Osteocyte (in vitro differentiated cells): ENCODE data around the gene ACSL5. TPM values are rescaled to one million over a fixed set of nuclear protein-coding genes. Genes with fewer than 3 reads are reported as not detected.
A peak's percentile ranks its signal among the peaks of the same experiment; 100 is the strongest.
"Not testable (repeated sequence)": the region's sequence is repeated elsewhere in the genome, so short reads cannot be mapped to it uniquely, and the experiment has no call there.

Experiments
- DNase-seq: peaks from one replicate; pipeline ENCODE4 v3.0.0; 2021; ENCODE audit warnings: mixed read lengths; ENCODE audit not compliant: unreplicated experiment; ENCODE audit errors: extremely low spot score
- H3K27ac Mint-ChIP-seq: one replicate; pipeline ENCODE4 v1.8.0; 2021; ENCODE audit warnings: mild to moderate bottlenecking, mixed read lengths; ENCODE audit not compliant: unreplicated experiment
- H3K27me3 Mint-ChIP-seq: one replicate; pipeline ENCODE4 v1.8.0; 2021; ENCODE audit warnings: mixed read lengths; ENCODE audit not compliant: unreplicated experiment
- H3K36me3 Mint-ChIP-seq: one replicate; pipeline ENCODE4 v1.8.0; 2021; ENCODE audit warnings: mixed read lengths; ENCODE audit not compliant: unreplicated experiment
- H3K4me1 Mint-ChIP-seq: one replicate; pipeline ENCODE4 v1.8.0; 2021; ENCODE audit warnings: mixed read lengths; ENCODE audit not compliant: unreplicated experiment
- H3K4me3 Mint-ChIP-seq: one replicate; pipeline ENCODE4 v1.8.0; 2021; ENCODE audit warnings: mild to moderate bottlenecking, moderate library complexity, mixed read lengths; ENCODE audit not compliant: unreplicated experiment
- H3K9me3 Mint-ChIP-seq: one replicate; pipeline ENCODE4 v1.8.0; 2021; ENCODE audit warnings: mixed read lengths; ENCODE audit not compliant: unreplicated experiment
- total RNA-seq: library from RNA; stranded (reverse); gene quantifications from 2 replicates; pipeline ENCODE4 v1.2.1, GENCODE V29; 2021
- TF ChIP-seq, protein P1 (sequence below): fragments of 200-600 bp; sonication (generic); IDR thresholded peaks from 2 replicates; pipeline ENCODE4 v1.5.0; 2021; ENCODE audit warnings: antibody characterized with exemption, mild to moderate bottlenecking, moderate library complexity

The ACSL5 gene
- total RNA-seq, 1 donor from 2014 or later = 0.46 TPM

- Mint-ChIP-seq H3K27ac (no peak overlapping the region), H3K4me3 (no peak overlapping the region), H3K27me3 (no peaks in the 10 kb centered on the region), H3K4me1 (no peaks in the 10 kb centered on the region), H3K9me3 (no peaks in the 10 kb centered on the region), H3K36me3 (peaks cover 17% of the 10 kb centered on the region)
- DNase-seq = no peak
- TF ChIP-seq, protein P1, sequence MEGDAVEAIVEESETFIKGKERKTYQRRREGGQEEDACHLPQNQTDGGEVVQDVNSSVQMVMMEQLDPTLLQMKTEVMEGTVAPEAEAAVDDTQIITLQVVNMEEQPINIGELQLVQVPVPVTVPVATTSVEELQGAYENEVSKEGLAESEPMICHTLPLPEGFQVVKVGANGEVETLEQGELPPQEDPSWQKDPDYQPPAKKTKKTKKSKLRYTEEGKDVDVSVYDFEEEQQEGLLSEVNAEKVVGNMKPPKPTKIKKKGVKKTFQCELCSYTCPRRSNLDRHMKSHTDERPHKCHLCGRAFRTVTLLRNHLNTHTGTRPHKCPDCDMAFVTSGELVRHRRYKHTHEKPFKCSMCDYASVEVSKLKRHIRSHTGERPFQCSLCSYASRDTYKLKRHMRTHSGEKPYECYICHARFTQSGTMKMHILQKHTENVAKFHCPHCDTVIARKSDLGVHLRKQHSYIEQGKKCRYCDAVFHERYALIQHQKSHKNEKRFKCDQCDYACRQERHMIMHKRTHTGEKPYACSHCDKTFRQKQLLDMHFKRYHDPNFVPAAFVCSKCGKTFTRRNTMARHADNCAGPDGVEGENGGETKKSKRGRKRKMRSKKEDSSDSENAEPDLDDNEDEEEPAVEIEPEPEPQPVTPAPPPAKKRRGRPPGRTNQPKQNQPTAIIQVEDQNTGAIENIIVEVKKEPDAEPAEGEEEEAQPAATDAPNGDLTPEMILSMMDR = no peak
Measured at GRCh38 chr10:112460366-112460765, 86.5 kb downstream of the ACSL5 start.

DNA sequence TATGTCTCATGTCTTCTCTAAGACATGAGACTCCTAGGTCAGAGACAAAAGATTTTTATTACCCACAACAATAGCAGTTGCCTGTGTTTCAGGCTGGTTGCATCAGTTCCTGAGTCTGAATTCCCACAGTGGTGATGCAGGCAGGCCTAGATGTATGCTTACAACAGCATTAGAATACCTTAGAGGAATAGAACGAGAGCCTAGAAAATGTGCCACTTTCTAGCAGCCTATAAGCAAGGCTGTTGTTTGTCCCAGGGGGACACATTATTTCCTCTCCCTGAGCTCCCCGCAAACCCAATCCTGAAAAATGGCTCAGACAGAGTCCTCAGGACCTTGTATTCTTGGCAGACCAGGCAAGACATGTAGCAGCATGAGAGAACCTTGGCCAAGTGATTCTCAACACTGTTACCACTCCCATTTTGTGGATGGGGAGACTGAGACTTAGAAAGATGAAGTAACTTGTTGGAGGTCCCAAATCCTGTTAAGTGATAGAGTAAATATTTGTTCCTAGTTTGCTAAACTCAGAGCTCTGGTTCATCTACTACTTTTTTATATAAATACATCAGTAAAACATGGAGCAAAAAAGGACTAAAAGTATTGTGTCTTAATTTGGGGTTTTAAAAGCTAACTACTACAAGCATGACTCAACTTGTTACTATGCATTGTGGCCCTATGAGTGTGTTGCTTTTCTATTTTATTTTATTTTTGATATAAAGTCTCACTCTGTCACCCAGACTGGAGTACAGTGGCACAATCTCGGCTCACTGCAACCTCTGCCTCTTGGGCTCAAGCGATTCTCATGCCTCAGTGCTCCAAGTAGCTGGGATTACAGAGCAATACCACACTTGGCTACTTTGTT is 87.3 kb downstream of the ACSL5 start:
- Mint-ChIP-seq H3K4me3 (no peak overlapping the region), H3K9me3 (no peaks in the 10 kb centered on the region), H3K4me1 (no peaks in the 10 kb centered on the region), H3K27me3 (no peaks in the 10 kb centered on the region), H3K27ac (peak overlapping the region; percentile 38), H3K36me3 (peaks cover 26% of the 10 kb centered on the region)
- TF ChIP-seq, protein P1 = no peak
- no peak for DNase-seq

- not testable (repeated sequence) for H3K27me3 Mint-ChIP-seq
Measured at GRCh38 chr10:112464074-112464473, 90.2 kb downstream of the ACSL5 start.

DNA sequence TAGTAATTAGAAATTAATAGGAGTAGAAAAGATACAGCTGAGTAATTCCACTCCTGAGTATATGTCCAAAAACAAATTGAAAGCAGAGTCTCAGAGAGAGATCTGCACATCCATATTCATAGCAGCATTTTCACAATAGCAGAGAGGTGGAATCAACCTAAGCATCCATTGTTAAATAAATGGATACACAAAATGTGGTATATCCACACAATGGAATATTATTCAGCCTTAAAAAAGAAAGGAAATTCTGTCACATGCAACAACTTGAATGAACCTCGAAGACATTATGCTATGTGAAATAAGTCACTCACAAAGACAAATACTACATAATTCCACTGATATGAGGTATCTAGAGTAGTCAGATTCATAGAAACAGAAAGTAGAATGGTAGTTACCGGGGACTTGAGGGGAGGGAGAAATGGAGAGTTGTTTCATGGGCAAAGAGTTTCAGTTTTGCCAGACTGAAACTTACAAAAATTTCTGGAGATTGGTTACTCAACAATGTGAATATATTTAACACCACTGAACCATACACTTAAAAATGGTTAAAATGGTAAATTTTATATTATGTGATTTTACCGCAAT is 91.5 kb downstream of the ACSL5 start:
- Mint-ChIP-seq H3K9me3 (no peaks in the 10 kb centered on the region), H3K4me1 (no peaks in the 10 kb centered on the region), H3K27ac (no peak overlapping the region), H3K4me3 (no peak overlapping the region), H3K27me3 (no peaks in the 10 kb centered on the region), H3K36me3 (peaks cover 30% of the 10 kb centered on the region)
- TF ChIP-seq, protein P1 = no peak
- DNase-seq = no peak

More at GRCh38 chr10:112464074-112464473, 90.2 kb downstream of the ACSL5 start:
- H3K27ac Mint-ChIP-seq, H3K4me1 Mint-ChIP-seq, H3K4me3 Mint-ChIP-seq, H3K9me3 Mint-ChIP-seq, DNase-seq: not testable (repeated sequence)
- H3K36me3 Mint-ChIP-seq = peaks cover 30% of the 10 kb centered on the region

- Mint-ChIP-seq H3K27ac (no peak overlapping the region), H3K9me3 (no peaks in the 10 kb centered on the region), H3K4me3 (no peak overlapping the region), H3K4me1 (peaks cover under 1% of the 10 kb centered on the region), H3K36me3 (peaks cover 25% of the 10 kb centered on the region), H3K27me3 (no peaks in the 10 kb centered on the region)
- TF ChIP-seq, protein P1 = no peak
- no peak for DNase-seq
Measured at GRCh38 chr10:112466802-112467201, 92.9 kb downstream of the ACSL5 start.
